Limb (tissue), 2 donors: ENCODE results near the gene OSR1.
"Not testable (repeated sequence)": the region's sequence is repeated elsewhere in the genome, so short reads cannot be mapped to it uniquely, and the experiment has no call there.

ENCODE experiments used
- DNase-seq, 2 donors: peaks; one replicate each; pipeline ENCODE4 v3.0.0-alpha.2; 2016; ENCODE audit errors: extremely low spot score in 2 of 2

OSR1 gene

DNA sequence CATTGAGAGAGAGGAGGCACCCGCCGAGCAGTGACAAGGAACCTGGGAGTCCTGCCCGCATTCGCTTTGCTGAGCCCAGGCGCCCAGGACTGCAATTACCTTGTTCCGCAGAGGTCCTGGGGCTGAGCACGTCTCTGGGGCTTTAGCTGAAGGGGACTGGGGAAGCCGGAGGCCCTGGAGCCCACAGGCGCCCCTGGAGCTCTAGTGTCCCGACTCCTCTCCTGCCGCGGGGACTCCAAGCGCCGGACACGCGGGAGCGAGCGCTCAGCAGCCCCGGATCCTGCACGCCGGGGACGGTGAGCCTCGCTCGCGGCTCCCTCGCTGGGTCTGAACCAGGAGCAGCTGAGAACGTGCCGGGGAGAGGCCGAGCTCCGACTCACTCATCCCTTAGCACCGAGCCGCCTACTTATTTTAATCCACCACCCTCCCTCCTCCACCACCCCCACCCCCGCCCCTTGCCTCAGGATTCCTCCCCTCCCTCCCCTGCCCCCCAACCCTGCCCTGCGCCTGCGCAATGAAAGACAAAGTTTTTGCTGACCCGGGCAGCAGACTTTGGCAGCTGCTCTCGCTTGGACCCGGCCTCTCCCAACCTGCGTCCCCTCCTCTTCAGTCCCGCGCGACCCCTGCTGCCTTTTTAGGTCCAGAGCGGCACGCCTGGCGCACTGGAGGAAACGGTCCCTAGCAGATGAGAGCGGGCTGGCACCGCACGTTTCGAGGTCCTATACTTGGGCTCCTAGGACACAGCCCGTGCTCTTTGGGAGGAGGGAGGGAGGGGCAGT lies at the start of gene OSR1:
Gene OSR1 (minus strand): TSS at position 382 of the 779 bp plus-strand sequence. CDS start 4,818 bp downstream, outside the sequence.
- DNase-seq, result peak; percentile 67 to 82

DNA sequence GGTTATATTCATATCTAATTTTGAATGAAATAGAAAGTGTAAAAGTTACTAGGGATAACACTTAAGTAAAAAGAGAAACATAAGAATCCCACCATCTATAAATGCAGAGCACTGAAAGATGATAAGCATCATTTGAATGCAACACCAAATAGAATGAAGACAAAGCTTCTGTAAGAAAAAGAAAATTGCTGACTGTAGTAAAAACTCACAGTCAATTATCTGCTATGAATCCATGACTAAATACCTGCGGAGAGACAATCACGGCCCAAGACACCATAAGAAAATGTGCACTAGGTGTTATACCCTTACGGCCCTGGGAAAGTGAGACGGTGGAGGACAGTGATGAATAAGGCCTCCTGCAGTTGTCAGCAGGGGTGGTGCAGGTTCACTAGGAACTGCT lies 45.4 kb upstream of the OSR1 start:
- DNase-seq, result no peak

DNA sequence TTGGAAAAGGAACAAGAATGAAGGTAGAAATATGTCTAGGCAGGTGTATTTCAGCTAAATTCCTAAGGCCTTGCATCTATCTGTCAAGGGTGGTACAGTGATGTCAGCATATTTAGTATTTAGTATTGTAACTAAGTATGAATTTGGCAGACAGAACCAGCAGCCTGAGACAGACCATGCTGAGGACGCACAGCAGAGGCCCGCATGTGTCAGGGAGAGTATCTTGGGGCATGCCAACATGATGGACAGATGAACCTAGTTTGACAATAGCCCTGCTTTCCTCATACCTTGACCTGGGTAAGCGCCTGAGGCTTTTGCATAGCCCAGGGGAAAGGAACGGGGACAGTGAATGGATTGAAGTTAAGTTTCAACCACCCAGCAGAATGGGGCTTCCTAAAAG lies 33.8 kb upstream of the OSR1 start:
- no peak for DNase-seq

DNA sequence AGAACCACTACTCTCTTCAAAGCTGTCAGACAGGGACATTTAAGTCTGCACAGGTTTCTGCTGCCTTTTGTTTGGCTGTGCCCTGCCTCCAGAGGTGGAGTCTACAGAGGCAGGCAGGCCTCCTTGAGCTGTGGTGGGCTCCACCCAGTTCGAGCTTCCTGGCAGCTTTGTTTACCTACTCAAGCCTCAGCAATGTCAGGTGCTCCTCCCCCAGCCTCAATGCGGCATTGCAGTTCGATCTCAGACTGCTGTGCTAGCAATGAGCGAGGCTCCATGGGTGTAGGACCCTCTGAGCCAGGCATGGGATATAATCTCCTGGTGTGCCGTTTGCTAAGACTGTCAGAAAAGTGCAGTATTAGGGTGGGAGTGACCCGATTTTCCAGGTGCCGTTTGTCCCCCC lies 31.0 kb upstream of the OSR1 start:
- not testable (repeated sequence) for DNase-seq

DNA sequence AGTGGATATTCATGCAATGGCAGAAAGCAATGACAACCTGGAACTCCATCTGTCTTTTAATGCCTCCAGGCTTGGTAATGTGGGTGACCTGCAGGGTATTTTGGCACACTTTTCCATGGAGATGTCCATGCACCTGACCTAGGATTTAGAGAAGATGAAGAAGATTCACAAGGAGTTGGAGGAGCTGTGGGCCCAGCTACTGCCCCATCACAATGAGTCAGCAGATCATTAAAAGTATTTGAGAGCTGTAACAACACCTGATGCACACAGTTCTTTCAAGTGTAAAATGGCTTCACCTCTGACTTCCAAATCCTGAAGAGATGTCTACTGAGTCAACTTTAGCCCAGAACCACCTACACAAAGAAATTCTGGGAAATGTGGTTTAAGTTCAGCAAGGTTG lies 22.1 kb upstream of the OSR1 start:
- no peak for DNase-seq

DNA sequence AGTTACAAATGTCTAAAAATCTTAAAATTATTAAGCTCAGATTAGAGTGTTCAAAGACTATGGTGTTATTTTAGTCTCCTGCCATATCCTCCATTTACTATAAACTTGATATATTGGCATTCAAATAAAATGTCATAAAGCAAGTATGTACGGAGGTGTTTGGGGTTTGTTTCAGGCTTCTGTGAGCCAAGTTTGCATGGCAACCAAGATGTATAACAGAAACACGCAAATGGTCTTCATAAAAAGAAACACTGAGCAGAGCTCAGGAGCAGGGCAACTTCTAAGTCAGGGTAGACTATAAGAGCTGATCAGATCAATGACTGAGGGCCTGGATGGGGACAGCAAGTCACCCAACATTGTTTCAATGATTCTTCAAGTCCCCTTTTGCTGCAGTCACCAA lies 20.5 kb upstream of the OSR1 start:
- DNase-seq, result no peak

DNA sequence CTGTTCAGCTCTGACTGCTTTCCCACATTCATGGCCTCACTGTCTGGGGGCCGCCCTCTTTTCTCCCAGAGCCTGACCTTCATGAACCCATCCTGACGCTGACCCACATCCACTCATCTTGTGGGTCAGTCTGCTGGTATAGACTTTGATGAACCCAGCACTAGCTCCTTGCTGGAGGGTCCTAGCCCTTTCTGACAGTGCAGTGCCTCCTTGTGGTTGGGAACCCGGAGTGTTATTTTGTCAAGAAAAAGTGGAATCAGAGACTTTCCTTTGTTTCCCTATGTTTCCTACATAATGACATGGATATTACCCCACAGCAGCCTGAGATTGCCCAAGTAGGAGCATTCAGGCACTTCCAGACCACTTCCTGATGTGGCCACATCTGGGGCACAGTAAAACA lies 19.3 kb upstream of the OSR1 start:
- no peak for DNase-seq

DNA sequence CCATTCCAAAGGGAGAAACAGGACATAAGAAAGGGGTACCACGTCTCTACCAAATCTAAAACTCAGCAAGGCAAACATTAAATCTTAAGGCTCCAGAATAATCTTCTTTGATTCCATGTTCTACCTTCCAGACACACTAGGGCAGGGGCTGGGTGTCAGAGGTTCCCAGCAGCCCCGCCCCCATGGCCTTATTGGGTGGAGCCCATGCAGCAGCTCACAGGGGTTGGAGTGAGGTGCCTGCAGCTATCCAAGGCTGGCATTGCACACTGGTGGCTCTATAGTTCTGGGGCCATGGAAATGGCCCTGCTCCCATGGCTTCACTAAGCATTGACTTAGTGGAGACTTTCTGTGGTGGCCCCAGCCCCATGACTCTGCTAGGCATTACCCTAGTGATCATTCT lies 14.9 kb upstream of the OSR1 start:
- DNase-seq, result no peak

DNA sequence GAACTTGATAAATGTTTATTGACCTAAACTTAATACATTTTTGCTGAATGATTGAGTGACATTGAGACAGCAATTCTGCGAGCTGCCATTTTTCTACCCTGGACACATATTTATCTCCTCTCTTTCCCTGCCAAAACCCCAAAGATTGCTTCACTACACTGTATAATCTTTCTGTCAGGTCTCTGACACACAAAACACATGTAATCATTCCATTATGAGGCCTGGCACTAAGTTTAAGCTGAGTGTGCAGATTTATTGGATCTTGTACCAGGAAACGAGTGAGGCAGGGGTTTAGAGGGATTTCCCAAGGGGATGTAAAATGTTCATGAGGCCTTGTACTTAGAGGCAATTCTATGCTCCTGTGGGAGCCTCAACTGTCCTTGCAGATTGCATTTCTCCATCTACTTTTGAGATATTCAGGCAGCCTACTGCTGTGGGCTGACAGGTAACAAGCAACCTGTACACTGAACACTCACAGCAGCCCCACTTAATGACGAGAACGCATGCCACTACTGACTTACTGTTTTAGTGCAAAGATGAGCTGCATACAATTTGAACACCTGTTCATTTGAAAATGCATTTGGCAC lies 13.7 kb upstream of the OSR1 start:
- DNase-seq, result no peak

DNA sequence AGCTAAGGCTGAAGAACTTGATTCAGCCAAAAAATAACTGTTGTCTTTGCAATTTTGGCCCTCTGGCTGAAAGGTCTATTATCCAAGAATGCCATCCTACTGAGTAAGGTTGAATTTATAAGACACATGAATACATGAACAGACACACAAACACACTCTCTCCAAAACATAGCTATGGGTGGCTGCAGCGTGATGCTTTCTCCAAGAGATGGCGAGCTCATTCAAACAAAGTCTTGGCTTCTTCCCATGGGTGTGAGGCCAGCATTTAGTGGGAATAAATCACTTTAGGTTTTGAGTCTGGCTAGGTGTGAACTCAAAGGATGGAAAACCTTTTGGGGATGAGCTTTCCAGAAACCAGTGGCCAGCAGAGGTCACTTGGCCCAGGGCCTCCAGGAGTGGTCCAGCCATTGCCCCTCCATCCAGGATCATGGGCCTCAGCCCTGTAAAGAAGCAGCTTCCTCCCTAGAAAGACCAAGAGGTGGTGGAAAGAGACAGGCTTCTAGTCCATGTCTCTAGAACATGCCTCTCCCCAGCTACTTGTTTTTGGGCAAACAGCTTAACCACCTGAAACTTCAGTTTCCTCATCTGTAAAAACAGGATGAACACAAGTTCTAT lies 11.0 kb upstream of the OSR1 start:
- no peak for DNase-seq

DNA sequence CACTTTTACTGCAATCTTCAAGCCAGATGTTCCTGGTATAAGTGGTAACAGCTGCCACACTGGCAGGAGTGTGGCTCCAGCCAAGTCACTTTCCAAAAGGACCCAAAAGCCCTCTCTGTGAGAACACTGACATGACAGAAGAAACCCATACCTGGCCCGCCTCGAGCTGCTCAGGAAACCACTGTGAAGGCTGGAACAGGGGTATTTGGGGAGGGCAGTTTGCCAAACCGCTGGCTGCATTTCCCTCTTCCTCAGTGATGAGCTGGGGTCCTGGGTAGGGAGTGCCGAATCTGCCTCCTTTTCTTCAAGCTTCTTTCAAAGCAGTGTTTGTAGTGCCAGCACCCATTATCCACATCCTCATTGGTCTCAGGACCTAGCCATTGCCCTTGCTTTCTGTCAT lies 10.3 kb upstream of the OSR1 start:
- no peak for DNase-seq

DNA sequence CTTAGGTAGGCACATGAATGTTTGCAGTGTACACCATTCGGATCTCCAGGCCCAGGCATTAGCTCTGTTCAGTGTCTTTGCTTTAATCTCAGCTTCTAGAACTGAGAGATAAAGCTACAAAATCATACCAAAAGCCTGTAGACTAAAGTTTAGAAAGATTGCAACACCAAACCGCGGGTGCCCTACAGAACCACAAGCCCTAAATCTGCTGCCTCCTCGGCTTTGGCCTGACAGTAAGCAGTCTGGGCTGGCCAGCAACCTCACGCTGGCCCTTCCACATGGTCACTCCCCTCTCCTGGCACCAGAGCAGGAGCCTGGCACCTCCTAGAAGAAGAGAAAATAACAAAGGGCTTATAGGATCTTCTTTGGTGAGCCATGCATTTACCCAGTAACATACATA lies 8.9 kb upstream of the OSR1 start:
- no peak for DNase-seq

DNA sequence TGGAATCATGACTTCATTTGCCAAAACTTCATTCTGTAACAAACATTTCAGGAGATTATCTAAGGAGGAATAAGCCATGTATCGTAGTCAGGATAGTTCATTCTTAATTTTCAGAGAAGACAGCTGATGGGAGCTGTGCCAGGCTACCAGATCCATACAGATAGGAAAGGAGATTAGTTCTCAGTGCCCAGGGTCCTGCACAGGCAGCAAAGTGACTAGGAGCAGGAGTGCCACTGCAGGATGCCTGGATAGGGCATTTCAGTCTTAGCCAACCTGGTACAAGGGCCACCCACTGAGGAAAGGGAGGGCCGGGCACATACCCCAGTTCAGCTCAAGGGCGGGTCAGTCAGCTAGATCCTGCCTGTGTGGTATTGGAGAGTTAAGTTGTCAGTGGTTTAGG lies 6.7 kb upstream of the OSR1 start:
- DNase-seq, result no peak

DNA sequence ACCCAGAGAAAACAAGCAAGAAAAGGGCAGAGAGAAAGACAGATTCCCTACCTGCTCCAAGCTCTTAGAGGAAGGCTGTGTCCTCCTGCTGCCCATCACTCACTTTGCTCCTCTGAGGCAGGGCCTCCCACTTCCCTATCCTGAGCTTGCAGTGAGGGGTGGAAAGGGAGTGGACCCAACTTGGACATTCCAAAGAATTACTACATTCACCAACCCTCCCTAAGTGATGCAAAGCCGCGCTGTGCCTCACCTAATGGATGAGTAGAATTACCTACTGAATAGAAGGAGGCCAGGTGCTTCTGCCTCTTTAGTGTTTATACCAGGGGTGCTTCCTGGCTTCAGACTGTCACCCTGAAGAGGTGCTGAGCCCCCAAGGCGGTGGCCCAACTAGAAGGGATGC lies 5.6 kb upstream of the OSR1 start:
- no peak for DNase-seq

DNA sequence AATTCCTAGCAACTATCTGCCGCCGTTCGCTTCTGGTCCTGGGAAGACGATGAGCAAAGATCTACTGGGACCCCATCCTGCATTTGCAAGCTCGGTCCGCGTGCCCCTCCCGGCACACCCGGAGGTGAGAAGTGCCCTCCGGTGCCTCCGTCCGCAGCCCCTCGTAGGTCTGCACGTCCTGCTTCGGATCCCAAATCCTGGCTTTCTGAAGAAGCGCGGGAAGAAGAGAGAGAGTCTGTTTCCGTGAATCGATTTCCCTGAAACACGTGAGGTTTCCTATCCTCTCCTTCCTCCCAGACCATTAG lies 5.0 kb upstream of the OSR1 start:
- no peak for DNase-seq

DNA sequence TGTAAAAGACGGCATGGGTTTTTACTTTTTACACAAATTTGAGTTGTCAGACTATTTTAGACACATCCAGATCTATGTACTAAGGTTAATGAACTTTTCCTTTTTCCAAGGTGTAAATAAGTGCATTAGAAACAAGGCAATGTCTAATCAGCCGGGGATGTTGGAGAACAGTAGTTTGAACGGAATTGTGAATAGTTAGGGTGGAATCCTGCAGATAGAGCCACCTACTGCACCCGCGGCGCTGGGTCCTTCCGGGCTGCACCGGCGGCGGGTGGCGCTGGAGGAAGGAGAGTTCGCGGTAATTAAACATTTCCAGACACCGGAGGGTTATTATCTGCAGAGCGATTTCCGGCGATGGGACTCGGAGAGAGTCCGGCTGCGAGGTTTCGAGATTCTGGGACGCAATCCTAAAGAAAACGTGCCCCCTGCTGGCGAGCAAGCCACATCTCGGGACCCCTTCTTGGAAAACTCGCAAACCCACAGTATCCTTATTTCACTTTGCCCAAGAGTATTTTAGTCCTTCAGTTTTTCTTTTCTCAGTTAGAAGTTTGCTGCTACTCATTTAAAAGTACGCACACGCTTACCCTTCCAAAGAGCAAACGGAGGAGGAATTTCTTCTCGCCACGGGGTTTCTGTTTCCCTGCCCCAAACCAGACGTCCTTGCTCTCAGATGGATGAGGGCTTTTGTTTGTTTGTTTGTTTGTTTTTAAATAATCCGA lies 4.5 kb upstream of the OSR1 start:
- DNase-seq, result peak; percentile 88 to 90

DNA sequence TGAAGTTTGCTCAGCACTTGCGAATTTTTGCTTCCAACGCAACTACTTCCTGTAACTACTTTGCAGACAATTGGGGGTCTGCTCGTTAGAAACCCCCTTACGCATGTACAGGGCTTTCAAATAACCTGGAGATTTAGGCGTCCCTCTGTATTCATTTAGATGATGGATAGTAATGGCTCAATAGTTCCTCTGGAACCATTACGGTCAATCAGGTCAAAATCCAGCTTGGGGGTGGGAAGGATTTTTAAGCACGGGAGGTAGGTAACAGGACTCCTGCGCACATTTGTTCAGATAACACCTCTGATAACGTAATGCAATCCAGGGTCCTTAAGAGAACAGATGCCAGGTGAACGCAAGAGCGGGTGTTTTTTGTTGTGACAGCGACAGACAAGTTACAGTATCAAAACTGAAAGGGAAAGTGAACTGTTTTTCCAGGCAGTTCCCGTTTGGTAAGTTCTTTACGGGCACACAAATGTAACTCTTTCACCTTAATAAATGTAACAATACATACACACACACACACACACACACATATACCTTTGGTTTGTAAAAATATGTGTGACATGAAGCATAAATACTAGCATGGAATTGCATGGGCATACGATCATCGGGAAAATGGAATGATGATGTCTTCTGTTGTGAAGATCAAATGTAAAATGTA lies 3.8 kb upstream of the OSR1 start:
- peak in 1 of 2 donors; percentile 48 for DNase-seq

DNA sequence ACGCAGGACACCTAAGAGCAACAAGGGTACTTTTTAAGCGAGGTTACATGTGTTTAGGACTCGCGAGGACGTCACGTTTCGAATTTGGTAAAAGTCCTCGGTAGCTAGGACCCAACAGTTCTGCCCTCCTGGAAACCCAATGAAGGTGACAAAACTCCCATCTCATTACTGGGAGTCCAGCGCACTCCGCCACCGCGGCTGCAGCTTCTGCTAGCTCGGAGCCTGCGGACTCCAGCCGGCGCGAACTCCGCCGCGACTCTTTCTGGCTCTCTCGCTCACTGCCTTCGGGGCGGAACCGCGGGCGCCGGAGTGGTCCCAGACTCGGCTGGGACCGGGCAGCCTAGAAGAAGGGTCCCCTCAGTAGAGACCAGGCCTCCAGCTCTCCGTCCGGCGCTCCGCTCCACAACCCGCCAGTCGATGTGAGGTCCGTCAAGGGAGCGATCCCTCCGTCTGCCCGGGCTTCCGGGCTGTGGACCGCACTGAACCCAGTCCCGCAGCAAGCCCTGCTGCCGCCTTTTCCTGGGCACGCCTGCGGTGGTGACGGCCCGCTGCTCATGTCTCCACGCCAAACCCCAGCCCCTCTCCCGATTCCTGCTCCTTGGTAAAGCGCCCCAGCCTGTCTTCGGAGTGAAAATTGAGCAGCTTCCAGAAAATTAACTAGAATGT lies 3.0 kb upstream of the OSR1 start:
- peak in 1 of 2 donors; percentile 74 for DNase-seq

DNA sequence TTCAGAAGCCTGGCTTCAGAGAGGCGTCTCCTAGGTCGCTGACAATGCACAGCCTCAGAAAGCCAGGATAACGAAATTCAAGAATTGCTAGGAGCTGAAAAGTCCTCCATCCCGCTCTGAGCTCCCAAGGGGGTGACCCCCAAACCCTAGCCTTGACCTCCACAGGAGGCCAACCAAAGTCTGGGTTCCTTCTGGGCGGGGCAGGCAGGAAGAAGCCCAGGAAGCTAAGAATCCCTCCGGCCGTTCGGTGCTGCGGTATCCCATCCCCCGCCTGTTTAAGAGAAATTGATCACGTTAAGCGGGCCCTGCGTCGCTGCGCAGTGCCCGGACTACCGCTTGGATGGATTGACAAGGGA lies 2.5 kb upstream of the OSR1 start:
- DNase-seq, result peak in 1 of 2 donors; percentile 53

DNA sequence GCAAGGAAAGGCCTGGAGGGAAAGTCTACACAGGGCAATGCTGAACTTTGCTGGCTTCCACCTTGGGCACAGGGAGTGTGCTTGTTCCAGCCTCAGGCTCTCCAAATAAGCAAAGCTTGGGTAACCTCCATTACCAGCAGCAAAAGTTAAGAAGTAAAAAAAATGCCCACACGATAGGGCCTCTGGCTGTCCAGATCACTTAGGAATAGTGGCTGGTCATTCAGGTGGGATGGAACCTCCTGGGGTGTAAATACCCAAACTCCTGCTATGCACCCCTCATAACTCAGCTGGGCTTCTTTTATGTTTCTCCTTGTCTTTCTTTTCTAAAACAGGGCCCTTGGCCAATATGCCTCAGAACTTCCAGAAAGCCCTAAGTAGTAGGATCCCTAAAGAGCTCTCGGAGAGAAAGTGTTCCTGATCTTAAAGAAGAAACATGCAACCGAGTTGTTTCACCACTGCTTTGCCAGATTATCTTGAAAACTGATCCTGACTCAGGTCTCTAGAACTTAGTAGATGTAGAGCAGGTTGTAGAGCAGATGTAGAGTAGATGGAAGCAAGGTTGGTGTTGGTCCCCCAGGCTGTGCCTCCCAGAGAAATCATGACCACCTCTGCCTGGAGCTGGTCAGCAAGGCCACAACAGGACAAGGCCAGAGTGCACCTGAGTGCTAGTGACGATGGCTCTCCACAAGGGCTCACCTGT lies 2.0 kb upstream of the OSR1 start:
- no peak for DNase-seq

DNA sequence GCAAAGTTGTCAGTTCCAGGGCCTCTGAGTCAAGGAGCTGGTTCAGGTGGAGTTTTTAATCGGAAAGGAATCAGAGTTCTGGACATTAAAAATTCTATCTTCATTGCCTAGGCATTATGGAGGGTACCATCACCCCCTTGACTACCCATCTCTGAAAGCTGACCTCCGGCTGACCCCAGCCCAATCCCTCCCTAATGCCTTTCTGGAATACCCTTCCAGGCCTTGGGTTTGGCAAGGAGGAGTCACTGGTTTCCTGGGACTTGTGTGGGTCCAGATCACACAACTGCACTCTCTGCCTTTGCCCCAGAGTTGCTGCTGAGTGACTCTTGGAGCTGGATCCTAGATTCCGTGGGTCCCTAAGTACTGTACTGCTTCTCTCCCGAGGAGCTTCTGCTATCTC lies 1.0 kb upstream of the OSR1 start:
- no peak for DNase-seq
